Hindlimb muscle (tissue), 1 donor: ENCODE results near the gene MTMR2. TPM values are rescaled to one million over a fixed set of nuclear protein-coding genes. Genes with fewer than 3 reads are reported as not detected.

Experiments
- DNase-seq: peaks from one replicate; pipeline ENCODE4 v3.0.0-alpha.2; 2013
- polyA plus RNA-seq: library from polyadenylated mRNA; unstranded; fragments of 120-200 nt; gene quantifications from one replicate; pipeline ENCODE4 v1.2.1, GENCODE V29; 2013; ENCODE audit not compliant: insufficient read length

MTMR2 gene
- polyA plus RNA-seq, 1 donor = 23.6 TPM

- no peak for DNase-seq
Measured at GRCh38 chr11:95805869-95806268, 118.0 kb downstream of the MTMR2 start.

DNA sequence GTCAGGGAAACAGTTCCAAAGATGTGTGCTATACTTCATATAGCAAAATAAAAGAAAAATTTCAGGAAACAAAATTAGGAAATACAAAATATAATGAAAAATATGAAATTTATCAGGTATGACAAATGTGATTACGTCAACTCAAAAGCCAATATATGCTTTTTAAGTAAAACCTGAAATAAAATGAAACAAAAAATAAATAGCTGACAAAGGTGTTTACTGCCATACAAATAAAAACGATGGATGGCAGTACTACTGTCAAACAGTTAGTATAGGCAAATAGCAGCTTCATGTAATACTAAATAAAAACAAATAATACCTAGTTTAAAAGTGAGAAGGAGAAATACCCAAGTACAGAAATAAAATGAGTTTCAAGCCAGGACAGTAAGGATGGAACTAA lies 119.9 kb downstream of the MTMR2 start:
- no peak for DNase-seq

DNA sequence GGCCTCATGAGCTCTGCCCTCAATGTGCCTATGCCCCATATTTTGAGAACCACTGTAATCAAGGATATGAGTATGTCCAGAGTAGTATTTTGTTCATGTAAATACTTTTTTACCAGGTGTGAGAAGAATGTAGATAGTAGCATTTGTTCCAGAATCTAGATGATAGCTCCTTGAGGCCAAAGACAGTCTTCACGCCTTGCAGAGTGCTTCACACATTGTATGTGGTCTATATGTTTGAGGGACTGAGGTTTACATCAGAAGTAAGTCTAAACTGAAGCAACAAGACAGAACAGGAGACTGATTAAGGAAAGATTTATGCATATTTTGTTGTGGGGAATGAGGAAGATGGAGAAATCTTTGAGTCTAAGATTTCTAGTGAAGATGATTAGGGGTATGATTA lies 121.1 kb downstream of the MTMR2 start:
- DNase-seq = no peak

DNA sequence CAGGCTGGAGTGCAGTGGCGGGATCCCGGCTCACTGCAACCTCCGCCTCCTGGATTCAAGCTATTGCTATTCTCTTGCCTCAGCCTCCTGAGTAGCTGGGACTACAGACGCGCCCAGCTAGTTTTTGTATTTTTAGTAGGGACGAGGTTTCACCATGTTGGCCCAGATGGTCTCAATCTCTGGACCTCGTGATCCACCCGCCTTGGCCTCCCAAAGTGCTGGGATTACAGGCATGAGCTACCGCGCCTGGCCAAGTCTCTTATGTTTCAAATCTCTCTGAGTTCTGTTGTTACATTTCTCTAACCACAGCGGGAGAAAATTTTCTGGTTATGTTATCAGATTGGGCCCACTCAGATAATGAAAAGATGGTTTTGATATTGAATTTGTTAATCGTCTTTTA lies 123.5 kb downstream of the MTMR2 start:
- DNase-seq = no peak

DNA sequence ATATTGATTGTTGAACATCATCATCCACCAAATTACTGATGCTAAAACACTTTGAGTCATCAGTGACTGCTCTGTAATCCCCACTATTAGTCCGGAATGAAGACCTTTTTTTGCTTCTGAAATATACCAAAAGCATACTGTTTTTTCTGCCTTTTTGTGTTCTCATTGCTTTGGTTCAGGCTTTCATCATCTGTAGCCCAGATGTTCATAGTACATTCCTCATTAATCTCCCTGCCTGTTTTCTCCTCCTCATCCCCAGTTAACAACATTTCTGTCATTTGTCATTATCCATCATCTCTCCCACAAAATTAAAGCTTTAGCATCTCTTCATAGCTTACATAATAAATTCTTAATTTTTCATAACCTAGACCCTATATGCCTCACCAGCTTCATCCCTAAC lies 124.4 kb downstream of the MTMR2 start:
- no peak for DNase-seq

DNA sequence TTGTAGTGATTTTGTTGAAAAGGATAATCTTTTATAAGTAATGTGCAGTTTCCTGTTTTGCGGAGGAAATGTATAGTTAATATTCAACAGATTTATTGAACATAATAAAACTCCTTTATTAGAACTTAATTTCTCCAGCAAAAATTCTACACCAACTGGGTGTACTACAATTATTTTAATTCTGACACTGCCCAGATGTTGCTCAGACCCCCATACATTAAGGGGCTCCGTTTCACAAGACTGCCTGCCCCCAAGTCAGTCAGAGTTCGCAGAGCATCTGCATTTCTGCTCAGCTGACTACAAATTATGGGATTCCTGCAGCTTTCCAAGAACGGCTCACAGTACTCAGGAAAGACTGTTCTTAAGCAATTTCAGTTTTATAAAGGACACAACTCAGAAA lies 127.4 kb downstream of the MTMR2 start:
- DNase-seq = no peak

- DNase-seq = no peak
Measured at GRCh38 chr11:95795627-95796295, 128.1 kb downstream of the MTMR2 start.

- no peak for DNase-seq
Measured at GRCh38 chr11:95794086-95794485, 129.8 kb downstream of the MTMR2 start.

DNA sequence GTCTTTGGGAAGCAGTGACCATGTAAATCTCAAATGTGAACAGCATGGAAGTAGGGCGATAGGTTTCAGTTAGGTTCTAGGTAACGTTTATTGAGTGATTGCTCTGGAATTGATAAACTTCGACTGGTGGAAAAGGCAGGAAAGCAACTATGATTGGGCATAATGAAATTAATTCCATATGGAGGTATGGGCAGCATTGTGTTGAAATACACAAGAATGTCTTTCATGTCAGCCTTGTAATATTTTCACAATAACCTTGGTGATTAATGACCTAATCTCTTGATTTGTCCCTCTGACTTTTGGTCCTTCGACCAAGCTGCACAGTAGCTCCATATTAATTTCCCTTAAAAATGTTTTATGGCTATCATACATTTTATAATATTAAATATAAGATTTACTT lies 130.8 kb downstream of the MTMR2 start:
- DNase-seq = no peak

DNA sequence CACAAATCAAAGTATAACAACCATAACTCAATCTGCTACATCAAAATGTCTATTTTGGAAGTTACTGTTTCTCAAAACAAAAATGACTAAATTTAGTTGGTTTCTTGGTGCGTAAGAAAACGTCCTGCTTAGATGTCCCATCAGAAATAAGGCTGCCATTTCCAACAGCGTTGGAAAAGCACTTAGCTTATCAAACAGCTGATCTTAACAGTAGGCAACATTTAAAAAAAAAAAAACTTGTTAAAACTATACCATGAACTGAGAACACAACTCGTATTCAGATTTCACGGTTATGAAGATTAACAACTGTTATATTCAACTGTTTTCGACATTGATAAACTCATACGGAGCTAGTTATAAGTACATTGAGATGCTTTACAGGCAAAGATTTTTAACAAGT lies 131.2 kb downstream of the MTMR2 start:
- DNase-seq = no peak

DNA sequence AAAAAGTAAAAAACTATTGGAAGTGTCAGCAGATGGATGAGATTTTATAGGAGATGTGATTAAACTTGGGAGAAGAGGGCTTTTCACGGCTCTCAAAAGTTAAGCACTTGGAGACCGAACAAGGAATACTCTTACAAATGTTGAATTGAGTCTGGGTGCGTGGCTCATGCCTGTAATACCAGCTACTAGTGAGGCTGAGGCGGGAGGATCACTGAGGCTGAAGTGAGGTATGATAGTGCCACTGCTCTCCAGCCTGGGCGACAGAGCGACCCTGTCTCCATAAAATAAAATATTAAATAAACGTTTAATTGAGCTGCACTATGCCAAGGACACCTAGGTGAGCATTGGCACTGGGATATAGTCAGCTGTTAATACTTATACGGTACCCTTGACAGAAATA lies 131.7 kb downstream of the MTMR2 start:
- no peak for DNase-seq

- no peak for DNase-seq
Measured at GRCh38 chr11:95791709-95792033, 132.2 kb downstream of the MTMR2 start.

DNA sequence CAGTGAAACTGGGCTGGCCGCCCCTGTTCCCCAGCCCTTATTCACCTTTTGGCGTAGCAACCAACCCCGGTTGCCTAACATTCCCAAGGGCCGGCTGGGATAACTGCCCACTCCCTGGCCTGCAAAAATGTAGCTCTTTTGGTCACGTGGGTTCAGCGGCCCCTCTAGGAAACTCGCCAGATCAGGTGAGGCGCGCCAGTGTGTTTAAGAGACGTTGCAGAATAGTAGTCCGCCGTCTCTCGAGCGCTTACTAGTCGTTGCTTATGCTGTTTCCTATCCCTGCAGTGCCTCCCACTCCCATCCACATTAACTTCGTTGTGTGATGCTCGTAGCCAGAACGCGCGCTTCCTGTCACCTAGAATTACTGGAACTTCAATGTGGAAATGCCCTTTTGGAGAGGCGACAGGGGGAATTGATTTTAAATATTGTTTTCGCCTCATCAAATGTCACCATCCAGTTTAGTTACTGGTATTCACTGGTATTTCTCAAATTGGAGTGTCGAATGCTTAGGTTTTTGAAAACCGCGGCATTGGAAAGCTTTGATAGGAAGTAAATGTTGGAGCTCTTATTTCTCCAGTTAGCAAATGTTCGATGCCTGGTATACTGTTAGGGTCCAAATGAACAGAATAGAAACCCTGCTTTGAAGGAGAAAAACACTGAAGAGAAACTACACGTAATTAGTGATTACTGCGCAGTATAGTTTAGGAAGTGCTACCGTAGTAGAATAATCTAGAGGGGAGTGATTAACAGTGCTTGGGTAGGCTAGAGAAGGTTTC lies 132.8 kb downstream of the MTMR2 start:
- DNase-seq = peak; percentile 74

GRCh38 chr11:95790123-95790932 lies 133.6 kb downstream of the MTMR2 start, which contains the start of gene CEP57:
Gene CEP57, plus strand, starts transcription at chr11:95790498. Its CDS starts 201 bp downstream, at chr11:95790699.
- DNase-seq = peak; percentile 98

- peak; percentile 99 for DNase-seq
Measured at GRCh38 chr11:95789506-95790122, 134.3 kb downstream of the MTMR2 start, which contains the start of gene FAM76B. Gene FAM76B, minus strand, starts transcription at chr11:95789782. Its CDS starts 304 bp downstream, at chr11:95789478.

DNA sequence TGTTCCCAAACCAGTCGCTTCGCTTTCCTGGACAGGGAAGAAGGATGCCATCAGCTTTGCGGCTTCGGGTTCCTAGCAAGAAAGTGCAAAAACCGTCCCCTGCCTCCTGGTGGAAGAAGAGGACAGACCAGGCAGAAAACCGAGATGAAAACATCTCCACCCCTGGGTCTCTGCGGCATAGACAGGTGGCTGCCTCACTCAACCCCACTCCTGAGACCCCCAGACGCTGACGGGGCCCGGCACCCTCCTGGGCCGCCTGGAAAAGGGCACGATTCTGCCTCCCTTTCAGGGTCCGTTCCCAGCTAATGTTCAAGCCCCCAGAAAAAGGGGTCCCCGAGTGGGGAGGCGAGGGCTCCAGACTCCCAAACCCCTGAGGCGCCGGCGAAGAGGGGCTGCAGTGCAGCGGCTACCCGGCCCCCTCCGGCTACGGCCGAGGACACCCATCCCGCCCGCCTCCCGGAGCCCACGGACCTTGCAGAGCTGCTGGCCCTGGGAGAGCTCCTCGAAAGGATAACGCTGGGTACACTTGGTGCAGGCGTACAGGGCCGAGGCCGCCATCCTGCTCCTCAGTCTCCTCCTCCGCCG lies 134.9 kb downstream of the MTMR2 start:
- peak; percentile 30 for DNase-seq

Other genes with a start within 250 kb of the MTMR2 start
- 23.3 TPM for gene FAM76B, start 134.3 kb downstream of the MTMR2 start, polyA plus RNA-seq
- gene CEP57, start 133.6 kb downstream of the MTMR2 start, polyA plus RNA-seq = 50.0 TPM